SK-N-SH (cell line): ENCODE data around the gene TRPM7.

Source experiments
- CTCF ChIP-seq: fragments of 200-600 bp; sonication (generic); IDR thresholded peaks from 2 replicates; pipeline ENCODE4 v1.6.1; 2017; ENCODE audit warnings: antibody characterized with exemption, mild to moderate bottlenecking, moderate library complexity
- EP300 ChIP-seq, 2 experiments: IDR thresholded peaks; 2 replicates each; pipeline versions ENCODE4 v1.4.0 to v1.6.1; 2012; ENCODE audit warnings: borderline replicate concordance in 1 of 2, low read depth in 1 of 2, low read length in 1 of 2
- MAX ChIP-seq: IDR thresholded peaks from 2 replicates; pipeline ENCODE4 v1.4.0; 2012; ENCODE audit warnings: low read depth
- REST ChIP-seq: IDR thresholded peaks from 2 replicates; pipeline ENCODE4 v1.6.1; 2012; ENCODE audit warnings: mild to moderate bottlenecking, low read depth, low read length, moderate library complexity
- RFX5 ChIP-seq: IDR thresholded peaks from 2 replicates; pipeline ENCODE4 v1.6.1; 2012; ENCODE audit warnings: mild to moderate bottlenecking, improper control_type of control experiment, low read length
- TCF12 ChIP-seq: IDR thresholded peaks from 2 replicates; pipeline ENCODE4 v1.4.0; 2012

- TF ChIP-seq TCF12 = no peak
- TF ChIP-seq CTCF = no peak
- TF ChIP-seq REST = no peak
- TF ChIP-seq MAX = no peak
- no peak for TF ChIP-seq EP300 (IDR thresholded peaks at IDR 0.05; ENCODE audit: borderline replicate concordance in 1 of 2, low read depth in 1 of 2, low read length in 1 of 2)
- no peak for TF ChIP-seq RFX5
Measured at GRCh38 chr15:50558012-50558411, 128.6 kb downstream of the TRPM7 start.
